NCI-H748 treated with DMSO at 0.1 percent for 48 hours (cell line): ENCODE data around the gene RNF149.
A peak's percentile ranks its signal among the peaks of the same experiment; 100 is the strongest.
"Not testable (repeated sequence)": the region's sequence is repeated elsewhere in the genome, so short reads cannot be mapped to it uniquely, and the experiment has no call there.

Source experiments
- DNase-seq: peaks from one replicate; lab custom pipeline; 2025; lab: John Stamatoyannopoulos, UW

Gene RNF149, protein sequence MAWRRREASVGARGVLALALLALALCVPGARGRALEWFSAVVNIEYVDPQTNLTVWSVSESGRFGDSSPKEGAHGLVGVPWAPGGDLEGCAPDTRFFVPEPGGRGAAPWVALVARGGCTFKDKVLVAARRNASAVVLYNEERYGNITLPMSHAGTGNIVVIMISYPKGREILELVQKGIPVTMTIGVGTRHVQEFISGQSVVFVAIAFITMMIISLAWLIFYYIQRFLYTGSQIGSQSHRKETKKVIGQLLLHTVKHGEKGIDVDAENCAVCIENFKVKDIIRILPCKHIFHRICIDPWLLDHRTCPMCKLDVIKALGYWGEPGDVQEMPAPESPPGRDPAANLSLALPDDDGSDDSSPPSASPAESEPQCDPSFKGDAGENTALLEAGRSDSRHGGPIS

DNA sequence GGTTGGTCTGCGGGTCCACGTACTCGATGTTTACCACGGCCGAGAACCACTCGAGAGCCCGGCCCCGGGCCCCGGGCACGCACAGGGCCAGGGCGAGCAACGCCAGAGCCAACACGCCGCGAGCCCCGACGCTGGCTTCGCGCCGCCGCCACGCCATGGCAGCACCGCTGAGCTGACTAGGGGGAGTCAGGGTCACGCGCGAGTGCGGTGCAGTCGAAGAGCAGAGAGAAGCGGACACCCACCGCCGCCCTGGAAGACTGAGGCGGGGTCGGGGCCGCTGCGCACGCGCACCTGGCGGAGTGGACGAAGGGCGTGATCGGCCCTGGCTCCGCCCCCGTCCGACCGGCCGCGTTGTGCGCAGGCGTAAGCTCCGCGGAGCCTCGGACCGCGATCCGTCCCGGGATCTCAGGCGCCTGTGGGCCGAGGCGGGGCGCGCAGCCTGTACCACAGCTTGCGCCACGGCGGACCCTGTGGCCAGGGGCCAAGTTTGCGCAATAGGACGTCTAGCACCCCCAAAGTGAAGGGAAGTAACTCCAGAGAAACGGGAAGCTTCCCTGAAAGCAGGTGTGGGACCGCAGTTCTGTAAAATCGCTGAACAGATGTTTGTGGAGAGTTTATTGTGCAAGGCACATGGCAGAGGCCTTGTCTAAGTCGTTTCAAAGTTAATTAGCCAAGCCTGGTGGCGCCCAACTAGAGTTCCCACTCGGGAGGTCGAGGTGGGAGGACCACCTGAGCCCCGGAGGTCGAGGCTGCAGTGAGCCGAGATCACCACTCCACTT is at the start of gene RNF149:
Gene RNF149 (minus strand): TSS at position 270 of the 779 bp plus-strand sequence. CDS start 113 bp downstream, at position 157.
- DNase-seq, result peak; percentile 57

DNA sequence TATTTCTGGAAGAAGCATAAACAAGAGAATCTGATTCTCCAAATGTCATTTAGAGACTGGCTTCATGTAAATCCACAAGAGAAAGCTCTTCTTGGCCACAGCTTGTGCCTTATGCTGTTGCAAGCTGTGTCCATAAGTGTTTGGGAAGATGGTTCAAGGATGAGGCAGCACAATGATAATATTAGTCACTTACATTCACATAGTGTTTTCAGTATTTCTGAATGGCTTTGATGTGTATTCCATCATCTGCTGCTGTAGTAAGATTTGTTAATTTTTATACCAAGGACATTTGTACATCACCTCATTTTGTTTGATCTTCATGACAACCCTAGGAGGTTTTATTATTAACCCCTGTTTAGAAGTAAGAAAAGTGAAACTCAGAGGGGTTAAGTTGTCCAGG is 48.9 kb upstream of the RNF149 start:
- DNase-seq, result no peak

DNA sequence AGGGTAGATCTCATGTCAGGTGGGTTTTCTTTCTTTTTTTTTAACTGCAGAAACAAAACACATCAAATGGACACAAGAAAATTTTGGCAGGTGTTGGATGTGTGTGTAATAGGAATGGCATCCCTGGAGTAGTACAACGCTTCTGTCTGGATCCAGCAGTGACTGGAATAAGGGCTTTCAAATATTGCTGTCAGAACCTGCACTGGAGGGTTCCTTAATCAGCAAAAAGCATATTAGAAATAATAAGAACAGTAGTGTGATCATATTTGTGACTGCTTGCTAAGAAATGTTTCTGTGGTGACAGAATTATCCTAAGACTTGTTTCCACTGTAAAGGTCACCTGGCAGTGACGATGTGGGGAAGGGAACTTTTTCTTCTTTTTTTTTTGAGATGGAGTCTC is 48.0 kb upstream of the RNF149 start:
- DNase-seq, result no peak

DNA sequence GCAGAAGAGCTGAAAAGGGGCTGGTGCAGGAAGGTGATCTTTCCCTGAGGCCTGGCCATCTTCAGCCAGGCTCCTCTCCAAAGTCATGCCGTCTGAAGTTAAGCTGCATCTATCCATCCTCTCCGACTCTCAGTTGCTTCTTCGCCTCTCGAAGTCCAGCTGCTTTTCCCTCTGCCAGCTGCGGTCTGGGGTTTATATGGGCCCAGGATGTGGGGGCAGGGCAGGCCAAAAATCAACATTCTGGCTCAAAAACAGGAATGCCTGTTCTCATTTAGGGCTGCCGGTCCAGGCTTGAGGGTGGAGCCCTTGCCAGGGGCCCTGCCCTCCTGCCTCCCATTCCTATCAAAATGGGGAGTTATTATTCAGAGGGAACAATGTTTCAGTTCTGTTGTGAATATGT is 47.6 kb upstream of the RNF149 start:
- DNase-seq, result no peak

DNA sequence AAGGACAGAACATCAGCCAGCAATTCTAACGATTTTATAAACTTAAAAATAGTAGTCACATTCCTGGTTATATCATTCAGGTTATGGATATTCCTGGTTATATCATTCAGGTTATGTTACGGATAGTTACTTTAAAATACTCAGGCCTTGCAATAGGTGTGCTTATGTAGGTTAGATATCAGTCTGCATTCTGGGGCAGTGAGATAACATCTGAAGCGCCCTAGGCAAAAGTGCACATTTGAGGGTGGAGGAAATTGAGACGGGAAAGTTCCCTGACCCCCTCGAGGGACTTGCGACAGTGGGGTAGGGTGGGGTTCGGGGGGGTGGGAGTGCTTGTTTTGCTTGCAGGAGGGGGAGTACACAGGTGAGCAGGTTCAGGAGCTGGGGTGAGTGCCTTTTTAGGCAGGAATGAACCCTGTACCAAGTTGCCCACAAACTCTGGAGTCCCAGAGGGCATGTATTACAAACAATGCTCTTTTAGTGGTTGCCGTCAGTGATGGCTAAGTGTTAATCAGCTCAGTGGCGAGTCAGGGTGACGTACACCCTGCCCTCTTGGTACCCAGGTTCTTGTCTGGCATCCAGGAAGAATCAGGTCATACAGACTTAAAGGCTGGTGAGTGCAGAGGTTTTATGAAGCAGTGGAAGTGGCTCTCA is 47.0 kb upstream of the RNF149 start:
- DNase-seq, result no peak

DNA sequence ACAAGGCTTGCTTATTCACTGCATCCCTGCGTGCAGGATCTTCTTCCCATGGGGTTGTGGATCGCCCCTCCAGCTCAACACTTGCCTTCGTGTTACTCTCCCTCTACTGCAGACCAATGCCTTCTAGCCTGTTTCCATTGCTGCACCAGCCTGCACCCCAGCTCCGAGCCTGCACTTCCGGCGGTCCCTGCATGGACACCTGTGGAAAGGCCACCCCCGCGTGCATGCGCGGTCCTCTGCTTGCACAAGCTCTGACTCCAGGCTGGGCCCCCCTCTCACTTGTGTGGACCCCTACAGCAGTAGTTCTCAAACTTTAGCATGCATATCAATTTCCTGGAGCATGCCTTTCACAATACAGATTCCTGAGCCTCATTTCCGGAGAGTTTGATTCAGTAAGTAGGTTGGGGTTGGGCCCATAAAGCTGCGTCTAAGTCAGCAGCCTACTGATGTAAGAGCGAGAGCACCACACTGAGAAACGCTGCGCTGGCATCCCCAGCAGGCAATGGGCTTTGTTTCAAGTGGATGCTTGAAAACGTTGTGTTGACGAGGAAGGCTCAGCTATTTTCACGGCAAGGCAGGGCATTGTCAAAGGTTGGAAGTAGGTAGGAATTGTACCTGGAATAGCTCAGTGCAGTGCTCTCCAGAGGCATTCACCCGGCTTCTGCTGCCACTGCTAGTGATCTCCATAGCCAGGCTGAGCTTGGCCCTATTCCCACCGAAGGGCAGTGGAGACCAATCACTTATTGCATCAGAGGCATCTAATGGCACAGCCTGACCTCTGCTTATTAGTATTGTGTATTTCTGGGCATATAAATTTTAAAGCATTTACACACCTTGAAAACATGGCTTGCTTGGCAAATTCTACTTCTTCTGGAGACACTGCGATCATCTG is 46.2 kb upstream of the RNF149 start:
- no peak for DNase-seq

DNA sequence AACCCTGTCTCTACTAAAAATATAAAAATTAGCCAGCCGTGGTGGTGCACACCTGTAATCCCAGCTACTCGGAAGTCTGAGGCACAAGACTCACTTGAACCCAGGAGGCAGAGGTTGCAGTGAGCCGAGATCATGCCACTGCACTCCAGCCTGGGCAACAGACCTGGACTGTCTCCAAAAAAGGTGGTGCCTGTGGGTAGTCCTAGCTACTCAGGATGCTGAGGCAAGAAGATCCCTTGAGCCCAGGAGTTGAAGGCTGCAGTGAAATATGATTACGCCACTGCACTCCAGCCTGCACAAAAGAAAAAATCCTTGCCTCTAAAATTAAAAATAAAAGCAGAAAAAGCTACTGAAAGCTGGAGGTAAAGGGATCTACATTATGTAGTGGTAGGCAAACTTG is 44.1 kb upstream of the RNF149 start:
- DNase-seq, result not testable (repeated sequence)

DNA sequence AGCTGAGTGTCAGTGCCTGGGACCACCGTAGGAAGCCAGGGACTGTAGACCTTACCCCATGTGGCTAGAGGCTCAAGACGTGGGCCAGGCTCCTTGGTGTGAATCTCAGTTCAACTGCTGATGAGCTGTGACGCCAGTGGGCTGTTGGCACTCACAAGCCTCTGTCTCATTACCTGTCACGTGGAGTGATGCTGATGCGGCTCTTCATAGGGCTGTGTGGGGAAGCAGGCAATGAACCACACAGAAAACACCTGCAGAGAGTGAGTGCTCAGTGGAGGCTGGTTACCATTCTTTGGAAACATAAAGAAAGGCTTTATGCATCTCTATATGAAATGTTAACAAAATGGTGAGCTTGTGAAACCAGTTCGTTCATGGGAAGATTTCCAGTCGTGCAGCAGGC is 42.7 kb upstream of the RNF149 start:
- DNase-seq, result no peak

DNA sequence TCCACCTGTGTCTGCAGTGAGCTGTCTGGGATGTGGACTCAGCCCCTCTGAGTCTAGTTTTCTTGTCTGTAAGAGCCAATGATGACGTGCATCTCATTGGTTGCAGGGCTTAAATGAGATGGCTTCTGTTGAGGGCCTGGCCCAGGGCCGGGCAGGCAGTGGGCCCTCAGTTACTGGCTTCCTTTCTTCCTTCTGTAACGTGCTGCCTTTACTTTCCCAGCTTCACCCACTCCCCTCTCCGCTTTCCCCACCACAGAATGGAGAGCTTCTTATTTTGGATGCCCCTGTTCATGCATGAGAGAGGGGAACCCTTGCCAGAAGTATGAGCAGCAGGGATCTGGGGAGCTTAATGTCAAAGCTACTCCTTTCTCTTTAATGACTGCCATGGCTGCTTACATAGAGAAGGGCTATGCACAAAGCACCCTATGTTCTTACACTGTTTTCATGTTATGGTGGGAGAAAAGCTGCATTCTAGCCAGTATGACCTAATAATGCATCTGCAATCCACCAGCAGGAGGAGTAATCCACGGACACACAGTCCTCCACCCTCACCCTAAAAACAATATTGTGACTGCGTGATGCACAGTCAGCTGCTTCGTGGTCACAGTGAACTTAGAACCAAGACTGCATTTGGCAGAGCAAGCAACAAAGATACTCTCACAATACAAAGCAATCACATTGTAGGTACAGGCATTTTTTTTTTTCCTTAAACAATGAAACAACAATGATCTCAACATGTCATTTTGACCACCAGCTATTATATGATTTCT is 41.6 kb upstream of the RNF149 start:
- DNase-seq, result no peak

DNA sequence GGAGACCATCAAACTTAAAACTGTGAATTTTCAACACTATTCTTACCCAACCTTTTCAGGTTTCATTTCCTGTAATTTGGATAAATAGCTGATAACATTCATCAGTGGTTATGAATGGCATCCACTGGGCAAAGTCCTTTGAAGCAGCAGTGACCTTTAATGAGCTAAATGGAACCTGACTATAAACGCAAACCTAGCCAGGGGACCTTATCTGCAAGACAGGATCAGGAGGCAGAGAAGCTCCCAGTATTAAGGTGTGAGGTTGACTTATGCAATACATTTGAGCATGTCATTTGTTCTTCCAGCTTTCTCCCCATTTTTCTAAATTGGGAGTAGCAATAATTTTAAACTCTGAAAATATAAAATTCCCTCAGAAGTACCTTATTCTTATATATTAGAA is 40.4 kb upstream of the RNF149 start:
- no peak for DNase-seq

DNA sequence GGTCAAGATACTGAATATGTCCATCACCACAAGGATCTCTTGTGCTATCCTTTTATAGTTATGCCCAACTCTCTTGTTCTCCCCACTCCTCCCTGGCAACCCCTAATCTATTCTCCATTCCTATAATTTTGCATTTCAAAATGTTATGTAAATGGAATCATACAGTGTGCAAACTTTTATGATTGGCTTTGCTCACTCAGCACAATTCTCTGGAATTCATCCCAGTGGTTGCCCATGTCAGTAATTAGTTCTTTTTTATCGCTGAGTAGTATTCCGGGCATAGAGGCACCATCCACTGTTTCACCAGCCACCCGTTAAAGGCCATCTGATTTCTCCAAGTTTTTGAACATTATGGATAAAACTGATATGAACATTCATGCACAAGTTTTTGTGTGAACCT is 38.4 kb upstream of the RNF149 start:
- DNase-seq, result no peak

DNA sequence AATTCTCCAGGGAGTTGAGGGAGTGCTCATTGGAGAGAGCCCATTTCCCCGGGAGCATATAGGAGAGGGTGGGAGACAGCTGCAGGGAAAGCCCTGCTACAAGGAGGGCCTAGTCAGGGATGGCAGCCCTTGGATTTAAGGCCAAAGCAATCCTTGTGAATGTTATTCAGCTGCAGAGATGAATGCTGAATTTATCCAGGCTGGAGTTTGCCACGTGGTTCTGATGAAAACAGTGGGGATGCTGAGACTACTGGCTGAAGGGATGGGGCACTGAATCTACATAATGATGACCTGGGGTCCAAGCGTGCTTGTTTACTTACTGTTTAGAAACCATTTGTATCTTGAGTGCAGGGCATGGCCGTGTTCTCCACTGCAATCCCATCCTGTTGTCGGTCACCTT is 35.6 kb upstream of the RNF149 start:
- no peak for DNase-seq

DNA sequence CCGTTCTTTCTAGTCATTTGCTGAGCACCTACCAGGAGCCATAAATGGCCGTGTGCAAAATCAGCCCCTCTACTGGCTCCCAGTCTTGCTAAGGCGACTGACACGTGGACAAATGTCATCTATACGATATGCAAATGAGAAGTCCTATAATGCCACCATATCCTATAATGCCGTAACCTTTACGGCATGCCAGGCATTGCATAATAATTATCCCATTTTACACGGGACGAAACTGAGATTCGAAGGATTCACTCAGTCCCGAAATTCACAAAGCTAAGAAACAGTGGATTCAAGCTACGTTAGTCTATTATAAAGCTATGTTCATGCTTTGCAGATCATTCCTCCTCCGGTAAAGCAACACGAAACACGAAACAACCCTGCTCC is 34.1 kb upstream of the RNF149 start:
- DNase-seq, result no peak

DNA sequence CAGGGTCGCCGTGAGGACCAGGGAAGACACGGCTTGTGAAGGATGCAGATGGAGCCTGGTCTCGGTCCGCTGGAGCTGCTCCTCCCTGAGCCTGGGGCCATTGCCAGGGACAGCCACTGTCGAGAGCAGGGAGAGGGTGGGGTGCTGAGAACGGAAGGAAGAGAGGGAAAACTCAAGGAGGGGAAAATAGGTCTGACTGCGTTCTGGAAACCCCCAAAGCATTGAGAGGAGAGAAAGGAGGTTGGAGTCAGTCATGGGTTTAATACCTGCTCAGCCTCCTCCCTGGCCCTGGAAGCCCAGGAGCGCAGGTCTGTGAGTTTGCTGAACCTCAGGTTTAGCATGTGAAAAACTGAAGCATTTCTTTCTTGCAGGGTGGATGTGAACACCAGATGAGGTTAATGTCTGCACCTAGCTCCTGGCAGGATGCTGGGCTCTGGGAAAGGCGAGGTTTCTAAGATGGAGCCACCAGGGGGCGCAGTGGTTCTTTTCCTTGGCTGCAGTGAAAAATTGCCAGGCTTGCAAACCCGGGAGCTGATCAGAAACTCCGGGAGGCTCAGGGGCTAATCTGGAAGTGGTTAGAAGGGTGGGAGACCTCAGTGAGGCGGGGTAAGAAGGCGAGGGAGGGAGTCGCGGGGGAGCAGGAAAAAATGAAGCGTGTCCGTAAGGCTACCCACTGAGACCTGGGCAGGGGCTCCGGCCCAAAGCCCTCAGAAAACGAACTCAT is 33.6 kb upstream of the RNF149 start:
- peak; percentile 39 for DNase-seq

DNA sequence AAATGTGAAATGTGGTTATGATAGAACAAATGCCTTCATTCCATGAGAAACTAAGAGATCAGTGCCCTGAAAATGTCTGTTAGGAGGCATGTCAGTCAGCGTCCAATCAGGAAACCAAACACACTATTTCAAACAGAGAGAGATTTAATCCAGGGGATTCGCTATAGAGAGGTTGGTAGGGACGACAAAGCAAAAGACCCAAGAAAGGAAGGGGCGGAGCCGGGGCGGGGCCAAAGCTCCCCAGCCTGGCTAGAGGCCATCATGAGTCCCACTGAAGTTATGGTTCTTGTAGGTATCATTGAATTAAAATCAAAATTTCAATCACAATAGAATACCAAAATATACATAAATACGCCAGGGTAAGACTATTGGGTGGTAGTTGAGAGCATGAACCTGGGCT is 32.9 kb upstream of the RNF149 start:
- no peak for DNase-seq

DNA sequence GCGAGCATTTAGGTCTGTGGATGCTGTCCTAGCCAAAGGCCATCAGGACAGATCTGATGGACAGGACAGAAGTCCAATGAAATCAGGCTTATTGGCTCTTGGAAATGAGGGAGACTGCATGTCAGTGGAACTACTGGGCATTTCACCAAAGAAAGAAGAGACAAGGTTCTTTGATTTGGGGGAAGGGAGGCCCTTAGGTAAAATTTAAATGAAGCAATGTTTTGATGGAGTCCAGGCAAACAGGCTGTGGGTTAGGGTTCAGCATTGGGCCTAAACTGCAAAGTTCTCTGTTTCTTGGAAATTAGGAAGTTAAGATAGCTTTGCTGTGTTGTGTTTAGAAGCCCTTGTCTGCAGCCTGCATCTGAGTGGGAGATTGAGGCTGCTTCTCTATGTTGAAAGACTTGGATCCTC is 31.6 kb upstream of the RNF149 start:
- DNase-seq, result no peak

DNA sequence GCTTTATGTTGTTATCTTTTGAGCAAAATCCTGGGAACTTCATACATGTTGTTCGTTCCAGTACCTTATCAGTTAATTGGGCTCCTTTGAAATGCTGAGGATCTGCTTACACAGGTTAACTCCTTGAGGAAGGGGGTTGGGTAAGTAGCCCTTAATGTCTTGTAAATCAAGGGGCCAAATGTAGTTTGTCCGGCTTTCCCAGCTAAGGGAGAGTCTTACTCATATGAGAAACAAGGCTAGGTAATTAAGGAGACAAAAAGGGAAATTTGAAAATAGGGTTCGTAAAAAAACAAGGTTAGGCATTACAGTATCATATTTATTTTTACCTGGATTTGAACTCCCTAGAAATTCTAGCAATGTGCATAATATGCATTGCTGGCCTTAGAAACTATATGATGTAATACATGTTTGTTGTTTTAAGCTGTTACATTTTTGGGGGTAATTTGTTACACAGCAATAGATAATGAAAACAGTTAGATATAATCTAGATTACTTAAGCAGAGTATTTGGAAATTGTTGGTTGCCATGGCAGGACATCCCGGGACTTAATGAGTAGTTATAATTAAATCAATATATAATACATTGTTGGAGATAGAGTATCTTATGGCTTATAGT is 30.9 kb upstream of the RNF149 start:
- no peak for DNase-seq

DNA sequence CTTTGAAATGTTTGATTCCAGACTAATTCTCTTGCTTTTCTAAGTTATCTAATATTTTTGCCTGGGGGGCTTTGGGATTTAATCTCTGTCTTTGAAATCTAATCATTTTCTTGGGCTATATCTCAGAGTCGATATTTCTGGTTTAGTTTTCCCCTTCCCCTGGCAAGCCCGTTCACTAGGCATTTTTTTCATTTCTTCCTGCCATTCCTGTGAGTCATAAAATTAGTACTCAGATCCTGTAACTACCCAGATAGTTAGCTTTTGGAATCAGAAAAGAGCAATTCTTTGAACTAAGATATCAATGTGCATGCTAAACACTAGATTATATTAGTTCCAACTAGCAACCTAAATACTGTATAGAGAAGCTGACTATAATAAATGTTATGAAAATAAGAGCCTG is 29.4 kb upstream of the RNF149 start:
- no peak for DNase-seq

DNA sequence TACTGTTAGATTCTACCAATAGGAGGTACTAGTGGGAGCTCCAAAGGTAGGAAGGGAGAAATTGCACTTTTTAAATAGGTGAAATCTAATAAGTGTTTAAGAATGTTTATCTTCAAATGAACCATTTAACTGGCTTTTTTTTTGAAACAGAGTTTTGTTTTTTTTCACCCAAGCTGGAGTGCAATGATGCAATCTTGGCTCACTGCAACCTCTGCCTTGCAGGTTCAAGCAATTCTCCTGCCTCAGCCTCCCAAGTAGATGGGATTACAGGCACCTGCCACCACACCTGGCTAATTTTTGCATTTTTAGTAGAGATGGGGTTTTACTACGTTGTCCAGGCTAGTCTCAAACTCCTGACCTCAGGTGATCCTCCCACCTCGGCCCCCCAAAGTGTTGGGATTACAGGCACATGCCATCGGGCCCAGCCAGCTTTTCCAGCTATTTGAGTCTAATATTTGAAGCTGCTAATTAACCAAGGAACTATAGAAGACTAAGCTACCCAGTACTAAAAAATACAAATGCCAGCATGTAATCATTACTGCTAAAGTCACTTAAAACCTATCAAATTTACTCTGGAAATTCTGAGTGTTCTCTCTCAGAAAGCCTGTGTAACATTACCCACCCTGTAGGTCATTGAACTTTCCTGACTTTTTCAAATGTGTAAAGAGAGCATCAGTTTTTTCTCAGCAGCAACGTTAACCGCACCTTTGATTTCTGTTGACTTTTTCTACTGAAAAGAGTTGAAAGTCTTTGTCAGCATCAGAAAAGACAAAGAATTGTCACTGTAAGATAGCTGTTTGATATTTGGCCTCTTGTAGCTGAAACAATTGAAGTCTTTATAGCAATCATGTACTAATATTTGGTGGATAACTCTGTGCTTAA is 24.6 kb upstream of the RNF149 start:
- no peak for DNase-seq
